B cell (primary cell): ENCODE results near the gene IER2. TPM values are rescaled to one million over a fixed set of nuclear protein-coding genes. Genes with fewer than 3 reads are reported as not detected.
A peak's percentile ranks its signal among the peaks of the same experiment; 100 is the strongest.

Experiments used
- ATAC-seq: fragments of 200-7000 bp; cut with Tn5 transposase; one replicate; pipeline ENCODE4 v1.10.0; 2021; ENCODE audit warnings: low read depth, mild to moderate bottlenecking, moderate number of reproducible peaks, moderate library complexity
- CTCF ChIA-PET: fragments of 350-600 bp; sonication (Branson Sonifier 250); formaldehyde crosslinking; loops from one replicate; lab custom pipeline; 2021; ENCODE audit warnings: antibody characterized with exemption, inconsistent platforms; lab: Charles Lee
- POLR2A ChIA-PET: fragments of 350-600 bp; sonication (Branson Sonifier 250); formaldehyde crosslinking; loops from one replicate; lab custom pipeline; 2021; ENCODE audit warnings: antibody characterized with exemption; lab: Charles Lee
- DNase-seq: peaks from one replicate; pipeline ENCODE4 v3.0.0; 2013
- H2AFZ ChIP-seq: 2 replicates; pipeline ENCODE4 v1.6.1; 2012; ENCODE audit warnings: mild to moderate bottlenecking, low read depth, low read length; ENCODE audit not compliant: insufficient read depth, poor library complexity, severe bottlenecking
- H3K27ac ChIP-seq, 2 donors: 1 replicate in 1 of 2; 2 replicates in 1 of 2; pipeline ENCODE4 v1.5.1; 2012 to 2013; ENCODE audit warnings: low read length in 2 of 2, mild to moderate bottlenecking in 2 of 2, moderate library complexity in 1 of 2
- H3K27me3 ChIP-seq, 4 experiments: fragments of 200-600 bp in 1 of 4; sonication (generic) in 1 of 4; replicated peaks in 1 of 4; 1 replicate in 2 of 4; 2 replicates in 2 of 4; pipeline versions ENCODE4 v1.6.1 to v1.7.0; 2013 to 2016; ENCODE audit warnings: low read length in 3 of 4, mild to moderate bottlenecking in 2 of 4, mixed read lengths in 1 of 4, moderate library complexity in 1 of 4; ENCODE audit not compliant: insufficient read depth in 4 of 4, control insufficient read depth in 3 of 4; ENCODE audit errors: control extremely low read depth in 1 of 4
- H3K36me3 ChIP-seq, 2 experiments: replicated peaks in 1 of 2; 1 replicate in 1 of 2; 2 replicates in 1 of 2; pipeline versions ENCODE4 v1.6.1 to v1.7.1; 2013; ENCODE audit warnings: low read length in 1 of 2; ENCODE audit not compliant: insufficient read depth in 2 of 2, control insufficient read depth in 1 of 2; ENCODE audit errors: control extremely low read depth in 1 of 2, extremely low read depth in 1 of 2
- H3K4me1 ChIP-seq, 2 donors: fragments of 200-600 bp in 1 of 2; sonication (generic) in 1 of 2; 1 replicate in 1 of 2; 2 replicates in 1 of 2; pipeline versions ENCODE4 v1.5.1 to v1.6.1; 2013 to 2017; ENCODE audit warnings: low read length in 2 of 2; ENCODE audit not compliant: control insufficient read depth in 2 of 2, insufficient read depth in 2 of 2
- H3K4me2 ChIP-seq: replicated peaks from 2 replicates; pipeline ENCODE3; 2012; ENCODE audit warnings: mild to moderate bottlenecking, low read depth, low read length; ENCODE audit not compliant: poor library complexity, severe bottlenecking
- H3K4me3 ChIP-seq, 5 experiments: fragments of 200-600 bp in 1 of 5; sonication (generic) in 1 of 5; 1 replicate in 3 of 5; 2 replicates in 2 of 5; pipeline versions ENCODE4 v1.5.1 to v1.7.0; 2011 to 2016; ENCODE audit warnings: low read length in 4 of 5, mild to moderate bottlenecking in 4 of 5, low read depth in 2 of 5, control low read depth in 1 of 5, moderate library complexity in 1 of 5; ENCODE audit not compliant: insufficient read depth in 1 of 5; ENCODE audit errors: control extremely low read depth in 1 of 5, extremely low read depth in 1 of 5
- H3K79me2 ChIP-seq: fragments of 200-600 bp; sonication (generic); one replicate; pipeline ENCODE4 v1.6.0; 2016; ENCODE audit warnings: low read length; ENCODE audit not compliant: control insufficient read depth, insufficient read depth
- H3K9ac ChIP-seq: fragments of 200-600 bp; sonication (generic); 2 replicates; pipeline ENCODE4 v1.6.1; 2017; ENCODE audit warnings: mild to moderate bottlenecking, low read length, moderate library complexity
- H3K9me3 ChIP-seq, 3 donors: one replicate each; pipeline versions ENCODE4 v1.6.1 to v1.7.1; 2013; ENCODE audit warnings: low read length in 2 of 3; ENCODE audit not compliant: control insufficient read depth in 2 of 3, insufficient read depth in 1 of 3; ENCODE audit errors: control extremely low read depth in 1 of 3
- H4K20me1 ChIP-seq: 2 replicates; pipeline ENCODE4 v1.6.0; 2012; ENCODE audit warnings: mild to moderate bottlenecking, low read length; ENCODE audit not compliant: insufficient read depth, control insufficient read depth, poor library complexity, severe bottlenecking
- H3K27ac Mint-ChIP-seq: one replicate; pipeline ENCODE4 v1.8.0; 2021; ENCODE audit warnings: mixed read lengths
- H3K27me3 Mint-ChIP-seq: one replicate; pipeline ENCODE4 v1.8.0; 2021; ENCODE audit warnings: mixed read lengths
- H3K4me1 Mint-ChIP-seq: one replicate; pipeline ENCODE4 v1.8.0; 2021; ENCODE audit warnings: mixed read lengths
- H3K4me3 Mint-ChIP-seq: one replicate; pipeline ENCODE4 v1.8.0; 2021; ENCODE audit warnings: mixed read lengths
- H3K9me3 Mint-ChIP-seq: one replicate; pipeline ENCODE4 v1.8.0; 2022; ENCODE audit warnings: mixed read lengths; ENCODE audit not compliant: insufficient read depth
- CTCF ChIP-seq: fragments of 200-600 bp; IDR thresholded peaks from one replicate; pipeline ENCODE4 v1.8.0; 2022; ENCODE audit warnings: antibody characterized with exemption, mild to moderate bottlenecking
- EZH2 ChIP-seq: IDR thresholded peaks from 2 replicates; pipeline ENCODE4 v1.6.1; 2012; ENCODE audit warnings: borderline replicate concordance, low read depth, mild to moderate bottlenecking, moderate library complexity, low read length; ENCODE audit not compliant: insufficient read depth, poor library complexity, severe bottlenecking
- WGBS: methylation state at CpG from one replicate; pipeline ENCODE4 v1.1.5; 2013; ENCODE audit warnings: missing lambda C conversion rate; ENCODE audit not compliant: insufficient coverage; 5-methylcytosine and 5-hydroxymethylcytosine counted together
- intact Hi-C: fragments of 100-400 bp; cut with micrococcal nuclease; formaldehyde crosslinking; loops from one replicate; pipeline ENCODE4 v1.10.0; 2022
- polyA plus RNA-seq: library from polyadenylated mRNA; depleted of rRNA; stranded (reverse); fragments of >200 nt; gene quantifications from 2 replicates; pipeline ENCODE4 v1.2.3, GENCODE V29; 2012
- total RNA-seq, 2 donors: library from RNA; stranded (reverse); fragments of 120-200 nt in 1 of 2; gene quantifications; 1 replicate in 1 of 2; 2 replicates in 1 of 2; pipeline versions ENCODE4 v1.2.3 to v1.2.4, GENCODE V29; 2013 to 2022

Gene IER2
- total and polyA plus RNA-seq, 2 donors (not counting 1 experiment from before 2014, with no cell fraction given): 189 to 2,152 TPM

GRCh38 chr19:13117772-13118423 is 32.3 kb upstream of the IER2 start, which contains the start of gene NACC1:
Gene NACC1, plus strand, starts transcription at chr19:13118264. Its CDS starts 16,944 bp downstream, at chr19:13135208.
- peak within 1 kb of the TSS; percentile 95 for H3K27ac Mint-ChIP-seq
- peak within 1 kb of the TSS; percentile 97 for H3K4me2 ChIP-seq
- H3K27ac ChIP-seq: peak within 1 kb of the TSS; percentile 47 to 81
- CTCF ChIA-PET: interaction anchor here (0.6 to 3.2 kb wide), 12 partner anchors 9 to 957 kb away, joined by 3 to 31 read pairs (median 6); no protein-coding TSS in a partner anchor
- intact Hi-C loops: loop anchor here (1.0 to 5.0 kb wide), 2 partner anchors 32 to 89 kb away; partner anchors contain the start of genes IER2 and STX10
- POLR2A ChIA-PET: interaction anchor here (0.6 to 4.8 kb wide), 10 partner anchors 13 to 340 kb away, joined by 3 to 80 read pairs (median 18); partner anchors contain the start of genes IER2, LYL1 and STX10
- no peaks in the 10 kb centered on the region for H3K27me3 Mint-ChIP-seq
- H3K9me3 Mint-ChIP-seq: no peaks in the 10 kb centered on the region
- peak within 1 kb of the TSS; percentile 99 for H3K4me3 Mint-ChIP-seq
- no peaks in the 10 kb centered on the region for H3K27me3 ChIP-seq
- ATAC-seq: peak; percentile 78
- H3K4me3 ChIP-seq: peak within 1 kb of the TSS; percentile 81 to 97 (median 85)
- H2AFZ ChIP-seq: peak within 1 kb of the TSS; percentile 86
- peaks cover 55% of the 10 kb centered on the region for H3K4me1 Mint-ChIP-seq
- DNase-seq: peak; percentile 92
- peaks cover 73% of the 10 kb centered on the region for H3K79me2 ChIP-seq
- peak within 1 kb of the TSS; percentile 93 for H3K9ac ChIP-seq
- 3% methylated on average over 64 of the region's 65 CpGs for WGBS
- TF ChIP-seq CTCF (no peak), EZH2 (no peak)
- peaks cover 0 to 8% of the 10 kb centered on the region in 2 experiments for H3K36me3 ChIP-seq
- H3K9me3 ChIP-seq: peaks cover 0 to 4% (median 0%) of the 10 kb centered on the region in 3 donors
- peaks cover 26 to 46% of the 10 kb centered on the region in 2 donors for H3K4me1 ChIP-seq
- H4K20me1 ChIP-seq: peaks cover 38% of the 10 kb centered on the region
